HG02763 (cell line): ENCODE data around the gene PDCD5.

Experiments used
- ATAC-seq: cut with Tn5 transposase; IDR thresholded peaks from one replicate; pipeline ENCODE4 v1.9.1; 2021; ENCODE audit warnings: mild to moderate bottlenecking, moderate library complexity; ENCODE audit not compliant: unreplicated experiment

The PDCD5 gene

GRCh38 chr19:32630338-32630737 lies 49.3 kb downstream of the PDCD5 start:
- no peak for ATAC-seq

- ATAC-seq = no peak
Measured at GRCh38 chr19:32631381-32631780, 50.4 kb downstream of the PDCD5 start.
